Uterus (tissue), 2 donors: ENCODE measurements around the gene CNNM3.

Source experiments
- CTCF ChIP-seq, 4 experiments: fragments of 200-600 bp in 2 of 4; fragments of 450-650 bp in 2 of 4; sonication (generic) in 2 of 4; IDR thresholded peaks; one replicate each; pipeline ENCODE4 v1.5.1; 2016 to 2019; ENCODE audit warnings: antibody characterized with exemption in 4 of 4, mild to moderate bottlenecking in 2 of 4, moderate library complexity in 1 of 4
- POLR2A ChIP-seq, 2 donors: fragments of 450-650 bp; IDR thresholded peaks; one replicate each; pipeline ENCODE4 v1.6.1; 2016; ENCODE audit warnings: antibody characterized with exemption in 2 of 2, mild to moderate bottlenecking in 1 of 2, moderate library complexity in 1 of 2

- TF ChIP-seq POLR2A (IDR thresholded peaks at IDR 0.05) (no peak), CTCF (IDR thresholded peaks at IDR 0.05) (no peak)
Observed at GRCh38 chr2:96819128-96819875, 3.2 kb downstream of the CNNM3 start.
